NCI-H69 (cell line): ENCODE data around the gene ZNF70.

Experiments
- DNase-seq: peaks from one replicate; lab custom pipeline; 2025; lab: John Stamatoyannopoulos, UW

The ZNF70 gene

GRCh38 chr22:23716811-23717801 lies 33.8 kb downstream of the ZNF70 start:
- peak; percentile 96 for DNase-seq

- DNase-seq, result no peak
These were observed 35.0 kb downstream of the ZNF70 start for GRCh38 chr22:23715806-23716375.

GRCh38 chr22:23714596-23715578 lies 36.0 kb downstream of the ZNF70 start:
- DNase-seq, result no peak

GRCh38 chr22:23713696-23714595 lies 37.0 kb downstream of the ZNF70 start:
- DNase-seq, result no peak

GRCh38 chr22:23712256-23712655 lies 38.7 kb downstream of the ZNF70 start:
- no peak for DNase-seq

- DNase-seq, result no peak
These were observed 41.8 kb downstream of the ZNF70 start for GRCh38 chr22:23709107-23709506.

GRCh38 chr22:23708270-23708669 lies 42.6 kb downstream of the ZNF70 start:
- no peak for DNase-seq

- no peak for DNase-seq
These were observed 45.6 kb downstream of the ZNF70 start for GRCh38 chr22:23705358-23705757.

- no peak for DNase-seq
These were observed 46.1 kb downstream of the ZNF70 start for GRCh38 chr22:23704829-23705228.

GRCh38 chr22:23704062-23704461 lies 46.9 kb downstream of the ZNF70 start:
- DNase-seq, result no peak

- no peak for DNase-seq
These were observed 50.2 kb downstream of the ZNF70 start for GRCh38 chr22:23700706-23701105.

GRCh38 chr22:23698673-23699235 lies 52.2 kb downstream of the ZNF70 start:
- no peak for DNase-seq

- DNase-seq, result no peak
These were observed 52.8 kb downstream of the ZNF70 start for GRCh38 chr22:23698094-23698493.

GRCh38 chr22:23697031-23697970 lies 53.6 kb downstream of the ZNF70 start:
- DNase-seq, result no peak

GRCh38 chr22:23696326-23696851 lies 54.5 kb downstream of the ZNF70 start:
- no peak for DNase-seq

GRCh38 chr22:23695571-23696325 lies 55.2 kb downstream of the ZNF70 start:
- DNase-seq, result no peak

GRCh38 chr22:23695141-23695540 lies 55.8 kb downstream of the ZNF70 start:
- no peak for DNase-seq

- no peak for DNase-seq
These were observed 56.8 kb downstream of the ZNF70 start for GRCh38 chr22:23693979-23694680.
